T-helper 2 cell treated with Interferon-gamma antibody and Interleukin-4, amounts not matched to agents 5 μg/mL and 100 μg/mL, for 36 hours (primary cell): ENCODE measurements around the gene MAGEF1.

Source experiments
- DNase-seq: peaks from one replicate; pipeline ENCODE4 v3.0.0; 2021; ENCODE audit warnings: low spot score
- H3K27ac Mint-ChIP-seq: one replicate; pipeline ENCODE4 v1.8.0; 2021; ENCODE audit warnings: mild to moderate bottlenecking, mixed read lengths
- H3K27me3 Mint-ChIP-seq: one replicate; pipeline ENCODE4 v1.8.0; 2021; ENCODE audit warnings: low read depth, mixed read lengths
- H3K36me3 Mint-ChIP-seq: one replicate; pipeline ENCODE4 v1.8.0; 2021; ENCODE audit warnings: low read depth, mixed read lengths
- H3K4me1 Mint-ChIP-seq: one replicate; pipeline ENCODE4 v1.8.0; 2021; ENCODE audit warnings: low read depth, mixed read lengths
- H3K4me3 Mint-ChIP-seq: one replicate; pipeline ENCODE4 v1.8.0; 2022; ENCODE audit warnings: mild to moderate bottlenecking, moderate library complexity, mixed read lengths
- H3K9me3 Mint-ChIP-seq: one replicate; pipeline ENCODE4 v1.8.0; 2021; ENCODE audit warnings: mixed read lengths

MAGEF1 gene

GRCh38 chr3:184663756-184664155, 48.1 kb downstream of the MAGEF1 start:
- Mint-ChIP-seq H3K9me3 (no peaks in the 10 kb centered on the region), H3K27ac (no peak overlapping the region), H3K36me3 (no peaks in the 10 kb centered on the region)

GRCh38 chr3:184663356-184663755, 48.5 kb downstream of the MAGEF1 start:
- H3K4me3 Mint-ChIP-seq, result no peak overlapping the region
- no peak for DNase-seq
- H3K36me3 Mint-ChIP-seq, result no peaks in the 10 kb centered on the region
- H3K4me1 Mint-ChIP-seq, result no peaks in the 10 kb centered on the region
- H3K9me3 Mint-ChIP-seq, result no peaks in the 10 kb centered on the region
- H3K27ac Mint-ChIP-seq, result no peak overlapping the region
- H3K27me3 Mint-ChIP-seq, result peaks cover 8% of the 10 kb centered on the region

More at GRCh38 chr3:184663756-184664155, 48.1 kb downstream of the MAGEF1 start:
- DNase-seq, result no peak
- Mint-ChIP-seq H3K27me3 (peaks cover 8% of the 10 kb centered on the region), H3K4me3 (no peak overlapping the region), H3K4me1 (no peaks in the 10 kb centered on the region)

- Mint-ChIP-seq H3K27ac (no peak overlapping the region), H3K9me3 (no peaks in the 10 kb centered on the region), H3K27me3 (peaks cover 8% of the 10 kb centered on the region), H3K4me1 (peaks cover 4% of the 10 kb centered on the region), H3K4me3 (no peak overlapping the region), H3K36me3 (no peaks in the 10 kb centered on the region)
- no peak for DNase-seq
Measured at GRCh38 chr3:184662187-184662586, 49.7 kb downstream of the MAGEF1 start.

GRCh38 chr3:184660931-184661330, 50.9 kb downstream of the MAGEF1 start:
- H3K36me3 Mint-ChIP-seq, result no peaks in the 10 kb centered on the region
- peaks cover 6% of the 10 kb centered on the region for H3K27me3 Mint-ChIP-seq
- H3K9me3 Mint-ChIP-seq, result no peaks in the 10 kb centered on the region
- H3K4me1 Mint-ChIP-seq, result peaks cover 6% of the 10 kb centered on the region
- H3K4me3 Mint-ChIP-seq, result no peak overlapping the region
- no peak overlapping the region for H3K27ac Mint-ChIP-seq
- DNase-seq, result no peak
